Thyroid gland (tissue), 4 donors: Measurements from ENCODE around the gene TAOK1.

ENCODE experiments used
- POLR2A ChIP-seq, 2 donors: fragments of 450-650 bp; IDR thresholded peaks; one replicate each; pipeline ENCODE4 v1.6.1; 2017; ENCODE audit warnings: antibody characterized with exemption in 2 of 2, mild to moderate bottlenecking in 2 of 2, moderate library complexity in 1 of 2
- TF ChIP-seq, protein P1 (sequence below), 6 experiments: fragments of 200-600 bp in 3 of 6; fragments of 450-650 bp in 3 of 6; sonication (generic) in 3 of 6; IDR thresholded peaks; one replicate each; pipeline ENCODE4 v1.5.1; 2016 to 2019; ENCODE audit warnings: antibody characterized with exemption in 6 of 6, mild to moderate bottlenecking in 2 of 6, inconsistent platforms in 1 of 6, moderate library complexity in 1 of 6

DNA sequence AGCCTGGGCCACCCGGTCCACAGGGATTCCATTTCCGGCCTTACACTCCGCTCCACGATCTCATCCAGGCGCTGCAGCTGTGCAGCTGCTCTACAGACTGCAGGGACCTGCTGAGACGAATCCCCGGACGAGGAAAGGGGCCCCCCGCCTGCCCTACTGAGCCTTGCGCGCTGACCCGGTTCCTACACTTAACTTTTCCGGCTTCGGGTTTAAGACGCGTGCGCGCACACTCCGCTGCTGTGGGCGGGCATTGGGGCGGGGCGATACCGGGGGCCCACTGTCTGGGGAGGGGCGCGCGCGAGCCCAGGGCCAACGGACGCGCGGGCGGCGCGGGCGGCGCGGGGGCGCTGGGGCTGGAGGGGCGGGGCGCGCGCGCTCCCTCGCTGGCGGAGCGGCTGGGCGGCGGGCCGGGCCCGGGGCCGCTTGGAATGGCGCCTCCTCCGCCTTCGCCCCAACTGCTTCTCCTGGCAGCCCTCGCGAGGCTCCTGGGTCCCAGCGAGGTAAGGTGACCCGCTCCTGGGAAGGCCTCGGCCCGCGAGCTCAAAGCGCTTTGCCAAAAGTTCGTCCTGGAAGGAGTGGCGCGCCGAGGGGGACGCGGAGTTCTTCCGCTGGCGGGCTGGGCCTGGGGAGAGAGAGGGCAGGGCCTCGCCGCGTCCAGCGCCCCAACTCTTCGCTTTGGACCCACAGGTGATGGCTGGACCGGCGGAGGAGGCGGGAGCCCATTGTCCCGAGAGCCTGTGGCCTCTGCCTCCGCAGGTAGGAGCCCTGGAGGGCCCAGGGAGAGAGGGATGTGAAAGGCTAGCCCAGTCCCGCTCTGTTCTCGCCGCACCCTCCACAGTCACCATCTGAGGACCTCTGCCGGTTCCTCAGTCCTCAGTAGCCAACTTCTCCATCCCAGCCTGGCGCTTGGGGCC, 178.4 kb downstream of the TAOK1 start, which contains the start of gene TP53I13:
- TF ChIP-seq, protein P1, sequence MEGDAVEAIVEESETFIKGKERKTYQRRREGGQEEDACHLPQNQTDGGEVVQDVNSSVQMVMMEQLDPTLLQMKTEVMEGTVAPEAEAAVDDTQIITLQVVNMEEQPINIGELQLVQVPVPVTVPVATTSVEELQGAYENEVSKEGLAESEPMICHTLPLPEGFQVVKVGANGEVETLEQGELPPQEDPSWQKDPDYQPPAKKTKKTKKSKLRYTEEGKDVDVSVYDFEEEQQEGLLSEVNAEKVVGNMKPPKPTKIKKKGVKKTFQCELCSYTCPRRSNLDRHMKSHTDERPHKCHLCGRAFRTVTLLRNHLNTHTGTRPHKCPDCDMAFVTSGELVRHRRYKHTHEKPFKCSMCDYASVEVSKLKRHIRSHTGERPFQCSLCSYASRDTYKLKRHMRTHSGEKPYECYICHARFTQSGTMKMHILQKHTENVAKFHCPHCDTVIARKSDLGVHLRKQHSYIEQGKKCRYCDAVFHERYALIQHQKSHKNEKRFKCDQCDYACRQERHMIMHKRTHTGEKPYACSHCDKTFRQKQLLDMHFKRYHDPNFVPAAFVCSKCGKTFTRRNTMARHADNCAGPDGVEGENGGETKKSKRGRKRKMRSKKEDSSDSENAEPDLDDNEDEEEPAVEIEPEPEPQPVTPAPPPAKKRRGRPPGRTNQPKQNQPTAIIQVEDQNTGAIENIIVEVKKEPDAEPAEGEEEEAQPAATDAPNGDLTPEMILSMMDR (IDR thresholded peaks at IDR 0.05), result no peak
- peak in 1 of 2 donors; percentile 86 for TF ChIP-seq POLR2A (IDR thresholded peaks at IDR 0.05)
